Measurements from ENCODE around the gene TRAF2.

DNA sequence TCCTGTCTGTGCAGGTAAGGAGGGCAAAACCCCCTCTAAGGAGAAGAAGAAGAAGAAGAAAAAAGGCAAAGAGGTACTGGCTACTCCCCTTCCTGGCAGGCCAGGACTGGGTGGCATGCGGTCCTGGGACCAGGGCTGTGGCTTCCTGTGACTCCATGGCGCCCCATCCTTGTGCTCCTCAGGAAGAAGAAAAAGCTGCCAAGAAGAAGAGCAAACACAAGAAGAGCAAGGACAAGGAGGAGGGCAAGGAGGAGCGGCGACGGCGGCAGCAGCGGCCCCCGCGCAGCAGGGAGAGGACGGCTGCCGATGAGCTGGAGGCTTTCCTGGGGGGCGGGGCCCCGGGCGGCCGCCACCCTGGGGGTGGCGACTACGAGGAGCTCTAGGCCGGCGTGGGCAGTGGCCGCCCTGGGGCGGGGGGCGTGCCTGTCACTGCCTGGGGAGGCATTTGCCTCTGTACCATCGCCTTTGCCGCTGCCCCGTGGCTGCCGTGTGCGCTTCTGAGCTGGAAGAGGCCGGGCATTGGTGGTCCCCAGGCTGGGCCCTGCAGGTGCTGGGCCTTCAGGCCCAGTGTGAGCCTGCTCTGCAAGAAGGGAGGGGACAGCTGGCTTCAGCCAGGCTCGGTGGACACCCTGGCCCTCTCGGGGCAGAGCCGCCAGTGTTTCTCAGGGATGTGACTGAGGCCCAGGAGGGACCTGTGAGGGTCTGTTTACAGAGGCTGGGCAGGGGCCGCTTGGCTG is 46.0 kb upstream of the TRAF2 start:
- no peak for TF ChIP-seq EZH2 (IDR thresholded peaks at IDR 0.05; ENCODE audit: borderline replicate concordance, insufficient read depth, low read depth, low read length, poor library complexity, severe bottlenecking)
- TF ChIP-seq, protein P1, sequence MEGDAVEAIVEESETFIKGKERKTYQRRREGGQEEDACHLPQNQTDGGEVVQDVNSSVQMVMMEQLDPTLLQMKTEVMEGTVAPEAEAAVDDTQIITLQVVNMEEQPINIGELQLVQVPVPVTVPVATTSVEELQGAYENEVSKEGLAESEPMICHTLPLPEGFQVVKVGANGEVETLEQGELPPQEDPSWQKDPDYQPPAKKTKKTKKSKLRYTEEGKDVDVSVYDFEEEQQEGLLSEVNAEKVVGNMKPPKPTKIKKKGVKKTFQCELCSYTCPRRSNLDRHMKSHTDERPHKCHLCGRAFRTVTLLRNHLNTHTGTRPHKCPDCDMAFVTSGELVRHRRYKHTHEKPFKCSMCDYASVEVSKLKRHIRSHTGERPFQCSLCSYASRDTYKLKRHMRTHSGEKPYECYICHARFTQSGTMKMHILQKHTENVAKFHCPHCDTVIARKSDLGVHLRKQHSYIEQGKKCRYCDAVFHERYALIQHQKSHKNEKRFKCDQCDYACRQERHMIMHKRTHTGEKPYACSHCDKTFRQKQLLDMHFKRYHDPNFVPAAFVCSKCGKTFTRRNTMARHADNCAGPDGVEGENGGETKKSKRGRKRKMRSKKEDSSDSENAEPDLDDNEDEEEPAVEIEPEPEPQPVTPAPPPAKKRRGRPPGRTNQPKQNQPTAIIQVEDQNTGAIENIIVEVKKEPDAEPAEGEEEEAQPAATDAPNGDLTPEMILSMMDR (IDR thresholded peaks at IDR 0.05) = no peak
